Measurements from ENCODE around the gene RASL10B. TPM values are rescaled to one million over a fixed set of nuclear protein-coding genes. Genes with fewer than 3 reads are reported as not detected.

Gene RASL10B
- total RNA-seq, 1 donor from 2014 or later: 9.9 TPM

- DNase-seq (ENCODE audit: low spot score in 2 of 2): no peak
- Histone ChIP-seq H3K4me3 (no peak overlapping the region), H3K9me3 (no peaks in the 10 kb centered on the region), H3K36me3 (no peaks in the 10 kb centered on the region), H3K27me3 (no peaks in the 10 kb centered on the region), H3K4me1 (no peaks in the 10 kb centered on the region), H3K27ac (no peak overlapping the region)
- intact Hi-C loops (cut with DNase I): no loop called here
- TF ChIP-seq CTCF (IDR thresholded peaks at IDR 0.05): no peak
Measured at GRCh38 chr17:35757243-35757642, 25.8 kb downstream of the RASL10B start.

GRCh38 chr17:35760587-35760986 lies 29.1 kb downstream of the RASL10B start, which contains the start of gene C17orf50:
Gene C17orf50, plus strand, starts transcription at chr17:35760887. Its CDS starts 55 bp downstream, at chr17:35760942.
- H3K4me1 ChIP-seq: peaks cover 2 to 10% of the 10 kb centered on the region in 2 donors

GRCh38 chr17:35761601-35762000 lies 30.2 kb downstream of the RASL10B start:
- intact Hi-C loops (cut with DNase I): no loop called here
- TF ChIP-seq CTCF (IDR thresholded peaks at IDR 0.05): no peak
- DNase-seq (ENCODE audit: low spot score in 2 of 2): no peak
- Histone ChIP-seq H3K9me3 (no peaks in the 10 kb centered on the region), H3K27ac (no peak overlapping the region), H3K4me1 (peaks cover 2 to 10% of the 10 kb centered on the region in 2 donors), H3K27me3 (no peaks in the 10 kb centered on the region), H3K4me3 (no peak overlapping the region), H3K36me3 (no peaks in the 10 kb centered on the region)

More at GRCh38 chr17:35760587-35760986, 29.1 kb downstream of the RASL10B start, which contains the start of gene C17orf50:
- DNase-seq (ENCODE audit: low spot score in 2 of 2): no peak
- no peak for TF ChIP-seq CTCF (IDR thresholded peaks at IDR 0.05)
- no peak within 1 kb of the TSS for H3K4me3 ChIP-seq
- no peak within 1 kb of the TSS for H3K27ac ChIP-seq
- intact Hi-C loops (cut with DNase I): no loop called here
- no peaks in the 10 kb centered on the region for H3K36me3 ChIP-seq
- no peaks in the 10 kb centered on the region for H3K9me3 ChIP-seq
- H3K27me3 ChIP-seq: no peaks in the 10 kb centered on the region

- Histone ChIP-seq H3K9me3 (no peaks in the 10 kb centered on the region), H3K36me3 (no peaks in the 10 kb centered on the region), H3K4me1 (peaks cover 2 to 10% of the 10 kb centered on the region in 2 donors), H3K27ac (no peak overlapping the region), H3K27me3 (no peaks in the 10 kb centered on the region), H3K4me3 (peak overlapping the region; percentile 28 to 70)
- no peak for TF ChIP-seq CTCF (IDR thresholded peaks at IDR 0.05)
- no peak for DNase-seq (ENCODE audit: low spot score in 2 of 2)
- intact Hi-C loops (cut with DNase I): loop anchor here (1.0 kb wide), 2 partner anchors 41 to 46 kb away; partner anchors contain the start of gene TAF15
Measured at GRCh38 chr17:35763767-35764122, 32.3 kb downstream of the RASL10B start.

GRCh38 chr17:35764123-35764991 lies 32.9 kb downstream of the RASL10B start:
- peak overlapping the region in 1 of 2 donors; percentile 40 for H3K27ac ChIP-seq
- DNase-seq (ENCODE audit: low spot score in 2 of 2): peak; percentile 23 to 91
- H3K4me3 ChIP-seq: peak overlapping the region; percentile 28 to 70
- peak; percentile 91 to 98 (median 97) for TF ChIP-seq CTCF (IDR thresholded peaks at IDR 0.05)
- H3K27me3 ChIP-seq: no peaks in the 10 kb centered on the region
- intact Hi-C loops (cut with DNase I): loop anchor here (1.0 kb wide), 2 partner anchors 40 to 45 kb away; partner anchors contain the start of gene TAF15
- no peaks in the 10 kb centered on the region for H3K36me3 ChIP-seq
- H3K4me1 ChIP-seq: peaks cover 2 to 10% of the 10 kb centered on the region in 2 donors
- H3K9me3 ChIP-seq: no peaks in the 10 kb centered on the region
